DND-41 (cell line): ENCODE measurements around the gene KCNMA1.

Experiments
- CTCF ChIP-seq: IDR thresholded peaks from 2 replicates; pipeline ENCODE4 v1.5.1; 2012; ENCODE audit warnings: borderline replicate concordance, low read length, moderate library complexity, mild to moderate bottlenecking; ENCODE audit not compliant: poor library complexity, severe bottlenecking; ENCODE audit errors: extremely low read depth
- EZH2 ChIP-seq: IDR thresholded peaks from 3 replicates; pipeline ENCODE4 v1.6.1; 2012; ENCODE audit warnings: borderline replicate concordance, low read depth, mild to moderate bottlenecking, moderate library complexity, low read length, inconsistent platforms; ENCODE audit not compliant: severe bottlenecking

- TF ChIP-seq CTCF (no peak), EZH2 (no peak)
Observed at GRCh38 chr10:76881477-76882220, 756.0 kb downstream of the KCNMA1 start.
